Liver (tissue), 3 donors: ENCODE data around the gene GAPDH.
"Not testable (repeated sequence)": the region's sequence is repeated elsewhere in the genome, so short reads cannot be mapped to it uniquely, and the experiment has no call there.

Source experiments
- CTCF ChIP-seq: fragments of 150-350 bp; IDR thresholded peaks from 2 replicates; pipeline ENCODE4 v1.5.1; 2017; ENCODE audit warnings: improper control_type of control experiment, low read depth, low read length; ENCODE audit not compliant: missing input control
- FOXA1 ChIP-seq: IDR thresholded peaks from 2 replicates; pipeline ENCODE4 v1.6.1; 2016; ENCODE audit warnings: antibody characterized with exemption
- GABPA ChIP-seq, 2 donors: IDR thresholded peaks in 1 of 2; conservative IDR thresholded peaks in 1 of 2; 2 replicates each; pipeline ENCODE4 v1.6.1; 2016; ENCODE audit warnings: antibody characterized with exemption in 2 of 2, mild to moderate bottlenecking in 1 of 2, moderate library complexity in 1 of 2
- JUND ChIP-seq, 2 donors: IDR thresholded peaks; 2 replicates each; pipeline ENCODE4 v1.6.1; 2016; ENCODE audit warnings: antibody characterized with exemption in 2 of 2
- NR2F2 ChIP-seq: IDR thresholded peaks from 2 replicates; pipeline ENCODE4 v1.6.1; 2016; ENCODE audit warnings: antibody characterized with exemption
- RAD21 ChIP-seq, 2 donors: IDR thresholded peaks; 2 replicates each; pipeline ENCODE4 v1.6.1; 2016; ENCODE audit warnings: antibody characterized with exemption in 2 of 2, mild to moderate bottlenecking in 2 of 2
- REST ChIP-seq: IDR thresholded peaks from 2 replicates; pipeline ENCODE4 v1.6.1; 2016; ENCODE audit warnings: antibody characterized with exemption, mild to moderate bottlenecking
- SP1 ChIP-seq: IDR thresholded peaks from 2 replicates; pipeline ENCODE4 v1.6.1; 2018; ENCODE audit warnings: antibody characterized with exemption, mild to moderate bottlenecking
- TAF1 ChIP-seq: conservative IDR thresholded peaks from 2 replicates; pipeline ENCODE4 v1.6.1; 2016; ENCODE audit warnings: antibody characterized with exemption, mild to moderate bottlenecking
- YY1 ChIP-seq: IDR thresholded peaks from 2 replicates; pipeline ENCODE4 v1.6.1; 2016; ENCODE audit warnings: antibody characterized with exemption, mild to moderate bottlenecking
- TF ChIP-seq, protein P1 (sequence below): IDR thresholded peaks from 2 replicates; pipeline ENCODE4 v1.6.1; 2016; ENCODE audit warnings: antibody characterized with exemption
- TF ChIP-seq, protein P2 (sequence below): IDR thresholded peaks from 2 replicates; pipeline ENCODE4 v1.6.1; 2016; ENCODE audit warnings: antibody characterized with exemption
- donor health status: healthy.
- donor health status: healthy.

- not testable (repeated sequence) for TF ChIP-seq CTCF; RAD21 (IDR thresholded peaks at IDR 0.05); TAF1; REST; JUND (IDR thresholded peaks at IDR 0.05); YY1; SP1; FOXA1; GABPA (IDR thresholded peaks at IDR 0.05 in 1 of 2, conservative IDR thresholded peaks at IDR 0.05 in 1 of 2); NR2F2
- TF ChIP-seq, protein P1, sequence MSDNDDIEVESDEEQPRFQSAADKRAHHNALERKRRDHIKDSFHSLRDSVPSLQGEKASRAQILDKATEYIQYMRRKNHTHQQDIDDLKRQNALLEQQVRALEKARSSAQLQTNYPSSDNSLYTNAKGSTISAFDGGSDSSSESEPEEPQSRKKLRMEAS: not testable (repeated sequence)
- TF ChIP-seq, protein P2, sequence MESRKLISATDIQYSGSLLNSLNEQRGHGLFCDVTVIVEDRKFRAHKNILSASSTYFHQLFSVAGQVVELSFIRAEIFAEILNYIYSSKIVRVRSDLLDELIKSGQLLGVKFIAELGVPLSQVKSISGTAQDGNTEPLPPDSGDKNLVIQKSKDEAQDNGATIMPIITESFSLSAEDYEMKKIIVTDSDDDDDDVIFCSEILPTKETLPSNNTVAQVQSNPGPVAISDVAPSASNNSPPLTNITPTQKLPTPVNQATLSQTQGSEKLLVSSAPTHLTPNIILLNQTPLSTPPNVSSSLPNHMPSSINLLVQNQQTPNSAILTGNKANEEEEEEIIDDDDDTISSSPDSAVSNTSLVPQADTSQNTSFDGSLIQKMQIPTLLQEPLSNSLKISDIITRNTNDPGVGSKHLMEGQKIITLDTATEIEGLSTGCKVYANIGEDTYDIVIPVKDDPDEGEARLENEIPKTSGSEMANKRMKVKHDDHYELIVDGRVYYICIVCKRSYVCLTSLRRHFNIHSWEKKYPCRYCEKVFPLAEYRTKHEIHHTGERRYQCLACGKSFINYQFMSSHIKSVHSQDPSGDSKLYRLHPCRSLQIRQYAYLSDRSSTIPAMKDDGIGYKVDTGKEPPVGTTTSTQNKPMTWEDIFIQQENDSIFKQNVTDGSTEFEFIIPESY: not testable (repeated sequence)
Observed at GRCh38 chr12:6586569-6586968, 52.3 kb downstream of the GAPDH start.
